ENCODE results near the gene BMP8A.

DNA sequence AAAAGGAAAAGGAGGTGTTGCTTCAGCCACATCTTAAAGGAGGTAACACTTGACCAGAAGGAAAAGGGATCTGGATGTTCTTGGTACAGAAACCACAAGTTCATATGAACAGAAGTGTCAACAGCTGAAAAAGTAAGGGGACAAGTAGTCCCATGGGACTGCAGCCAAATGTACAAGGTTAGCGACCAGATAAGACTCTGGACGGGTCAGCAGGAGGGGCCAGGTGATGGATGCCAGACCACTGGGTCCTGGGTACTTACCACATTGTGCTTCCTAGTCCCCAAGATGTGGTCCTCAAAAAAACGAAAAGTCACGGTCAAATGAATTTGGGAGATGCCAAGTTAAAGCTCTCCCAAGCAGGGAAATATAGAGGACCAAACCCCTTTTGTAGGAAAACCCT is 16.6 kb upstream of the BMP8A start:
- TF ChIP-seq CTCF (IDR thresholded peaks at IDR 0.05) (no peak), EZH2phosphoT487 (IDR thresholded peaks at IDR 0.05) (no peak), EZH2 (IDR thresholded peaks at IDR 0.05) (no peak)
